IPS DF 19.7 (cell line): Measurements from ENCODE around the gene PUM2.

Experiments used
- DNase-seq: peaks from one replicate; pipeline ENCODE4 v3.0.0-alpha.2; 2013; ENCODE audit warnings: low read depth, low spot score

Gene PUM2

DNA sequence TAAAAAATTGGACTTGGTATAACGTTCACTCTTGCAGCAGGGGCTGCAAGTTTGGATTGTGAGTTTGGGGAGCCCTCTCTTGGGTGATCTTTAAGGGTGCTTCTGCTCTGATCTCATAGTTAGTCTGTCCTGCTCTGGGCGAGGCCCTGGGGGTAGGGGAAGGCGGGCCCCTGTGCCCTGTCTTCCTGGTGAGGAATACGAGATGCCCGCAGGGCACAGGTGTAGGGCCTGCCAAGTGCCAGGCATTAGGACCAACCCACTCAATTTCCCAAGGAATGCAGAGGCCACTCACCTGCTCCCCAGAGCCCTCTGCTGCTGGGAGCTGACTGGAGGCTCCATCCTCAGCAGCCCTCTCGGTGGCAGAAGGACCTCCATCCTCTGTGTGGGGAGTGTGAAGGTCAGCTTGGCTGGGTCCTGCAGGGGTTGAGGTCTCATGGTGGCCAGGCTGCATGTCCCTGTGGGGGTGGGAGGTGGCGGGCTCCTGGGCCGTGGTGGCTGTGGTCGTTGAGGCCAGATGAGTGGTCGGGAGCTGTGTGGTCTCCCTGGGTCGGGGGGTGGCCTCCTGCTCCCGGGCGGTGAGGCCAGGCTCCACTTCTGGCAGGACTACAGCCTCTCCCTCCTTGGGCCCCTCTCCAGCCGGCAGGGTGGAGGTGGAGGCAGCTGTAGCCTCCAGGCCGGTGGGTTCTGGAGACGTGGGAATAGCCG lies 147.0 kb downstream of the PUM2 start:
- no peak for DNase-seq

DNA sequence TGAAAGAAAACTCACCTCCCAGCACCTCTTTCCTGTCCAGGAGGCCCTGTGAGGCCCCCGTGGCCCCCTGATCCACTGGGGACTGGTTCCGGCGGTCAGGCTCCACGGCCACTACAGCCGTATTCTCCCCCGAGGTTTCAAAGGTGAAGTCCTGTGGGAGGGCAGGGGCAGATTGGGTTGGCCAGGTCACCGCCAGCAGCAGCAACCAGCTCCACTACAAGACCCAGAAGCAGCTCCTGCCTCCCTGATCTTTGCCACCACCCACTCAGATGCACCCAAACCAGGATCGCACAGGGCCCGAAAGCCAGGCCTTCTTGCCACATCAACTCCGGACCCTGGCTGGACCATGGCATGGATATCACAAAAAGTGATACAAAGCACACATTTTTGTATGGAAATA lies 147.6 kb downstream of the PUM2 start:
- DNase-seq = no peak

DNA sequence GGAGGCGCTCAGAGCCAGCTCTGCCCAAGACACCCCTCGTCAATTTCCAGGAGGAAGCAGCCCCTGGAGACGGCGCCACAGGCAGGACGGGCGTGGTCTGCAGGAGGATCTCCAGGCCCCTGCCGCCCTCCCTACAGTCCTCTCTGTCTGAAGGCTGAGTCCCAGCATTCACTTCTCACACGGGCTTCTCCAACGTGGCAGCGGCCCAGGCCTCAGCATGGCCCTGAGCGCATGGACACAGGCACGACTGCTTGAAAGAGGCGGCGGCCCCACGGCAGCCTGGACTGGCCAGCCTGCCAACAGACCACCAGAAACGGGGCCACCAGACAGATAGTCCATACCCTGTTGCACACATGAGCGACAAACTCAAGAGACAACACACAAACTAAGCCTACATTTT lies 149.0 kb downstream of the PUM2 start:
- no peak for DNase-seq

DNA sequence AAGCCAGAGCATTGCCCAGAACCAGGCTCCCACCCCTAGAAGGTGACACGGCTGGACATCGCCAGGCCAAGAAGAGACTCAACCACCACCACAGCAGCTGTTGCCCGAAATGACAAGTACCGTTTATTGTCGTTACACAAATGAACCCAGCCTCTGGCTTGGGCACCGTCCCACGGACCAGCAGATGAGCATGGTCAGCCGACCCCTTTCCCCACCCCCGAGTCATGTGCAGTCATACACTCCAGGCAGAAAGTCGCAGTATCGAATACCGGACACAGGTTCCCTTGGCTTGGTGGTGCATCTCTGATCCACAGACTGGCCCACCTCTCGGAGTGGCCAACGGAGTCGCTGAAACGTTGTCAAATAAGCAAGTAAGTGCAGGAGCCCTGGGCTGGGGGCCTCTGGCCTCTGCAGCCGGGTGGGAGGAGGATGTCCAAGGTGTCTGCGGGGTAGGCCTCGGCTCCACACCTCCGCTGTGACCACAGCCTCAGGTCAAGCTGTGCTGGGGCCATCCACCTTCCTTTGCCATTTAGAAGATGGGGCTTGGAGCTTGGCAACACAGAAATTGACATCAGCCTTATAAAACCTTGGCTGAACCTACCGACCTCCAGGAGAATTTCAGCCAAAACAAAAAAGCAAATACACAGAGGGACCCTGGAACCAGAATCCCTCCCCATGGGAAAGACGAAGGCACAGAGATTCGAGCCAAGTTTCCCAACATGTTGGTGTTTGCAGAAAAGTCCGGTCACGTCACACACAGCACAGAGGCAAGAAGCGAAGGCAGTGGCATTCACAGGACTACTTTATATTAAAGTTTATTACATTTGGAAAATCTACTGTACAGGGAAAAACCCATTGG lies 149.7 kb downstream of the PUM2 start:
- DNase-seq = no peak

- DNase-seq = no peak
Measured at GRCh38 chr2:20199633-20200270, 150.9 kb downstream of the PUM2 start.

DNA sequence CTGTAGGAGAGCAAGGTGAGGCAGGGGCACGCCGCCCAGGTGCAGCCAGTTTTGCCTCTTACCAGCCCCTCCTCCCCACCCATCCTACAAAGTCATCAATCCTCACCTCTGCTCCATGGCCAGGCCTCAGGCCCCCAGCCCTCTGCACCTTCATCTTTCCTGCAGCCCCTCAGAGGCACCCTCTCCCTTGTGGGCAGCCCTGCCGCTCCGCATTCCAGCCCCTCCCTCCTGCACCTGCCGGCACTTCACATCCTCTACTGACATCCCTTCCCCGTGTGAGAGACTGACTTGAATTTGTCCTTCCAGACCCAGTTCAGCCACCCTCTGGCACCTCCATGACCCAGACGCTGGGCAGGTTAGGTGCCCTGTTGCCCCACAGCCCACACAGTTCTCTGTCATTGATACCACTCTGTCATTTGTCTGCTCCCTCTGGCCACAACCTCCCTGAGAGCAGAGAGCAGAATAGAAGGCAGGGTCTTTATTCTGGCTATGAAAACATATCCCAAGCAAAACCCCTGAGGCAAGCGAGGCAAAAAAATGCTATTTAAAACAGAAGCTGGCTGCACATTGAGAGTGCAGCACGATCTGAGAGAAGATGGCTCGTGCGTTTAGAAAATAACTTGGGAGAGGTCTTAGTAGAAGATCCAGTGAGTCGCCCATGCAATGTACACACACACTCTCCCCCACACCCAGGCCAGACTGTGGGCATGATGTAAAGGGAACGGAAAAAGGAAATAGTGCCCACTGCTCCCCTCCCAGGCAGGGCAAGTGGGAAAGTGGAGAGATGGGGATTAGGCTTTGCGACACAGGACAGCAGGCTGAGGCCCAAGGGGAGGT lies 151.6 kb downstream of the PUM2 start:
- no peak for DNase-seq
